LHCN-M2 (cell line): Measurements from ENCODE around the gene FRMD5. TPM values are rescaled to one million over a fixed set of nuclear protein-coding genes. Genes with fewer than 3 reads are reported as not detected.
A peak's percentile ranks its signal among the peaks of the same experiment; 100 is the strongest.

Experiments used
- DNase-seq: peaks from one replicate; pipeline ENCODE4 v3.0.0-alpha.2; 2012; ENCODE audit warnings: low read depth
- total RNA-seq: library from RNA; depleted of rRNA; stranded (reverse); fragments of >200 nt; gene quantifications from 2 replicates; pipeline ENCODE4 v1.2.3, GENCODE V29; 2014

Gene FRMD5
- total RNA-seq, 1 experiment from 2014 or later: 3.2 TPM

DNA sequence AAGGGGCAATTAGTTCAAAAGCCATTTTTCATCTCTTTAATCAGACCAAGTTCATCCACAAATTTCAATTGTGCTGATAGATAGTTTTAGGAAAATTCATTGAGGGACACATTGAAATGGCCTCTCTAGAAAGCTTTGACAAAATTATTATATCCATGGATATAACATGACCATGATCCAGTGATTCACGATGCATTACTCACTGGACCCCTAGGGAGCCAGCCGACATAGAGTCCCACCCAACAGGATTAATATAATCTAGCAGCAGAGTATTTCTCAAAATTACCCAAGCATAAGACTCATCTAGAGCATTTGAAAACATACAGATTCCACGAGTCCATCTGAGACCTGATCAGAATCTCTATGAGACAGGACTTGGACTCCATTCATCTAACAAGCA is 100.3 kb downstream of the FRMD5 start:
- peak; percentile 69 for DNase-seq

DNA sequence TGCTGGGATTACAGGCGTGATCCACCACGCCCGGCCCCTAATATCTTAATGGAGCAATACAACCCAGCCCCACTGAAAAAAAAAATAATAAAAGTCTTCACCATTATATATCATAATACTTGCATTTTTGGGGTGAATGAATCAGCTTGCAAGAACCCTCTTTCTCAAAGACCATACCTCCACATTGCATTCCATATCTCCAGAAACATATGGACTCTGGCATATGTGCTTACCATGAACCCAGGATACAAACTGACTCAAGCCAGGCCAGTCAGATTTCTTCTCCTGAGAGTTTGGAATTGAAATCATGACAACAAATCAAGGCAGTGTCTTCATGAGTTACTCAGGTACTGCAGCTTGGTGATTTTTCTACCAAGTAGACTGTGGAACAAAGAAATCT is 101.2 kb downstream of the FRMD5 start:
- no peak for DNase-seq

DNA sequence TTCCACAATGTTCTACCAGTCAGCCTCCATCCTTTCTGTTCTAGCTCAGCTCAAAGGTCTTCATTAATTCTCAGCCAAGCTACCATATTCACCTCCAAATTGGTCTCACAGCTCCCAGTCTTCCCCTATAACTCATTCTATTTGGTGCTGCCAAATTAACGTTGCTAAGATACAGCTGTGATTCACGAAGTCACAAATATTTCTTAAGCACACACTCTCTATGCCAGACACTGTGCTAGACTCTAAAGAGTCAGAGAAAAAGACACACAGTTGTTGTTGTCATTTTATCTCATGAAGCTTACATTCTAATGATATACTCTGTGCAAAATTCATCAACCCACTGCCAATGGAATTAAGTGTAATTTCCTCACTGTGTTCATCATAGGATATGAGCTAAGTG is 102.8 kb downstream of the FRMD5 start:
- DNase-seq: peak; percentile 86

DNA sequence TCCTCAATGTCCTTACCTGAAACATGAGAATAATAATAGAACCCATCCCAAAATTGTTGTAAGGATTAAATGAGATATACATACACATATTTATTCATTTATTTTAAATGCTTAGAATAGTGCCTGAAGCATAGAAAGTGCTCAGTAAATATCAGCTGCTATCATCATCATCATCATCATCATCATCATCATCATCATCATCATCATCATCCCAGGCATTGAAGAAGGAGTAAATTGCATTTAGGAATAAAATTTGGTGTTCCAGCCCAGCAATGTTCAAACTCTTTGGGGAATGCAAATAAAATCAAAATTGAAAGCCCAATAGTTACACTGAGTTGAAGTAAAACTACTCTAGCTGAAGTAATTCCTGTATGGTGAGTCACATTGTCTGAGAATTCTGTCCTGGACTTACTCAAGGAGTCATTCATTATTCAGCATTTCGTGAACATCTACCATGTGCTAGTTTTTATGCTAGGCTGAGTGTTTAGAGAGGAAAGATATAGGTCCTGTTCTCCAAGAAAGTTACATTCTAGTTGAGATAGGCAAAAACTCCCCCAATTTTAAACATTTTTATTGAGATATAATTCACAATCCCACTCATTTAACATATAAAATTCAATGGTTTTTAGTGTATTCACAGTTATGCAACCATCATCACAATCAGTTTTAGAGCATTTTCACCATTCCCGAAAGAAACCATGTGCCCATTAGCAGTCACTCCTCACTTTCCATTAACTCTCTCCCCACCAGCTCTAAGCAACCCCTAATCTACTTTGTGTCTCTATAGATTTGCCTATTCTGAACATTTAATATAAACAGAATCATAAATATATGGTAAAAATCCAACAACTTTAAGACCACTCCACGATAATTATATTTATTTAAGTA is 107.2 kb downstream of the FRMD5 start:
- DNase-seq: peak; percentile 89

DNA sequence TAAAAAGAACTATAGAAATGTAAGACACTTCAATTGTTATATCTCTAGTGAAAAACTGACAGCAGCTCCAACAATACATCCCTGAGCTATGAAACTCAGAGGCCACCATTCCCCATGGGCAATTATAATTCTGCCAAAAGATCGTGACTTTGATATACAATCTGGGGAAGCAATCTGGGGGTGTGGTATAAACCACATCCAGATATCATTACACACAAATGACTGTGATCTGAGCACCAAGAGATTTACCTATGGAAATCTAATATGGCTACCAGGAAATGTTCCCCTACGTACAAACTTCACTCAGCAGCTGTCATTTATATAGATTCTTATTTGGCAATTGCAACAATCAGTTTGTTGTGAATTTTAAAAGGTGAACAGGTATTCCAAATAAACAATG is 110.3 kb downstream of the FRMD5 start:
- DNase-seq: no peak

DNA sequence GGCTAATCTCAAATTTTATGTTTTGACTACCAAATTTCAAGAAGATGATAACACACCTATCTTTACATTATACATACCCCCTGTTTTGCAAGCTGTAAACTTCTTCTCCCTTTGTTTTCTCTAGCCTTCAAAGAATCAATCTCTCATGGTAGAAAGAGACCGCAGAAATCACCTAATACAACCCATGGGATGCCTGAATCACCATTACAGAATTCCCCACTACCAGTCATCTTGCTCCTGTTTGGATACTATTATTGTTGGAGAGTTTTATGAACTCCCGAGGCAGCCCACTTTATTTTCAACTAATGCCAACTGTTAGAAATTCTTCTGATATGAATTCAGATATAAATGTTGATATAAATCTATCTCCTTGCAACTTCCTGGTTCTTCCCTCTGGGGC is 110.9 kb downstream of the FRMD5 start:
- DNase-seq: no peak

DNA sequence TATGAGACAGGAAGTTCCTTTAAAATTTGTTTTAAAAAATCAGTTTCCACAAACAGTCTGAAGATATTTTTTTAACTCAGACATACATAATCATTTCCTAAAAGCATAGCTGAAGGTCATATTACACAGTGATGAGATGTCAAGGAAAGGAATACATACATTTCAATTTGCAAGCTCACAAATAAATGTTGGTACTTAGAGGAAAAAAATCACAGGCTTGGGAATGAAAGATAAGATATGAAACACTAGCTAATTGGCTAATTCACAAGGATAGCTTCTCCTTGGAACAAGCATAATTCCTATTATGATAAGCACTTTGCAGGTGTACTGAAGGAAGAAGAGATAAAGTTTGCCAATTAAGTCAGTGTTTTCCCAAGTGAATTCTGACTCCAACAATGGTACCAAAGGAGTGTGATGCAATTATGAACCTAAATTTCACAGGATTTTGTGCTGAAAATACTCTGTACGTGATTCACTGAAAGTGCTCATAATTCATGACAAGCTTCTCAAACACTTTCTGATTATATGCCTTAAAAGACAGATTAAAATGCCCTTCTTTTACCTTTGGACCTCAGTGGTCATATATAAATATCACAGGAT is 112.4 kb downstream of the FRMD5 start:
- DNase-seq: no peak

DNA sequence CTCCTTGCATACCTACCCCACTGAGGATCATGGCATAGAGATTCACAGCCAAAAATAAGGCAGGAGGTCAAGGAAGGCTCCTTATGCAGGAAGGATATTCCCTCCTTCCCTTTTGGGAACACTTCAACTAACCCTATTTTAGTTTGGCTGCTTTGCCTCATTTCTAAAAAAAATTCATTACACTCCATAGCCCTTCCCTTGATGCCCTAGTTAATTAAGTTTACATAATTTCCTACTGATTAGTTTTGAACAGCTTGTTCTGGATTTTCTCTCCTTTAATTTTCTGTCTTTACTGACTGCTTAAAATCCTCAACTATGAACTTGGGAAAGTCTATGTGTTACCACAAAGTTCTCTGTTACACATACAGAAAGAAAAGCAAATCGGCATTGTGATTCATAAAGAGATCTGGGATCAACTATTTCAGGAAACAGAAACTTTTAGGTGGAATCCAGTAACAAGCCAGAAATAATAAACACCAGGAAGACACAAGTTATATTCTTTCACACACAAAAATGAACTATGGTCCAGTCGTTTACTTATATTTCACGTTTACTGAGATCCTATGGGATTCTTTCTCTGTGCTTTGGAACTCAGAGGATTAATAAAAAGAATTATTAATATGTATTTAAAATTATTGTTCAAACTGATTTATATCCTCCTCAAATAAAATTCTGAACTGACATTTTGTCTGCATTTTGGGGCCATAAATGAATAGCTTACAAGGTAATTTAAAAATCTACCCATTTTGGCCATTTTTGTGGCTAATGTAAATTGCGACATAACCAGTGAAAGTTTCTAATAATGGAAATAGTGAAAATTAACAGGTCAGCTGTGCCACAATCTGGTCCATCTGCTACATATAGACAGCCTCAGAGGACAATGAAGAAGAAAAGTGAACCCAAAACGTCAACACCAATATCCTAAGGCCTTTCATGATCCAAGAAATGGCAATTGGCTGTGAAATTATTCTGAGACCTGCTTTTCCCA is 113.8 kb downstream of the FRMD5 start:
- peak; percentile 64 for DNase-seq

DNA sequence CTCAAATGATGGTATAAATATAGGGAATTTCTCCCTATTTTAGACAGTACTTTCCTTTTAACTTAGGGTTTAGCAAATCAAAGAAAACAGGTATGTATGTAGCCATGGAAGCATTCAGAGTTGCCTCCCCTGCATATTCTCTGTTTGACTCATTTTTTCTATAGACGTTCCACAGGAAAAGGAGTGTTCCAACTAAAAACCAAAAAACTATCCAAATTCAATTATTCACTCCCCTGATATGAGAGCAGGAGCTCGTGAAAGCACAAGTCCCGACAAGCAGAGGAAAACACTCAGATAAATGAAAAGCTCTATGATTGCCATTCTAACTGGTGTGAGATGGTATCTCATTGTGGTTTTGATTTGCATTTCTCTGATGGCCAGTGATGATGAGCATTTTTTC is 119.5 kb downstream of the FRMD5 start:
- DNase-seq: no peak

DNA sequence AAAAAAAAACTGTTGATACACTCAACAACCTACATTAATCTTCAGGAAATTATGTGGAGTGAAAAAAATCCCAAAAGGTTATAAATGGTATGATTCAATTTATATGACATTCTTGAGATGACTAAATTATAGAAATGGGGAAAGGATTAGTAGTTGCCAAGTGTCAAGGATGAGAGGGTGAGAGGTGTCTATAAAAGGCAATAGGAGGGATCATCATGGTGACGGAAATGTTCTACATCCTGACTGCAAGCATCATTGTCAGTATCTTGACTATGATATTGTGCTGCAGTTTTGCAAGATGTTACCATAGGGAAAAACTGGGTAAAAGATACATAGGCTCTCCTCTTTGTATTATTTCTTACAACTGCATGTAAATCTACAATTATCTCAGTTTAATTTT is 125.6 kb downstream of the FRMD5 start:
- no peak for DNase-seq

DNA sequence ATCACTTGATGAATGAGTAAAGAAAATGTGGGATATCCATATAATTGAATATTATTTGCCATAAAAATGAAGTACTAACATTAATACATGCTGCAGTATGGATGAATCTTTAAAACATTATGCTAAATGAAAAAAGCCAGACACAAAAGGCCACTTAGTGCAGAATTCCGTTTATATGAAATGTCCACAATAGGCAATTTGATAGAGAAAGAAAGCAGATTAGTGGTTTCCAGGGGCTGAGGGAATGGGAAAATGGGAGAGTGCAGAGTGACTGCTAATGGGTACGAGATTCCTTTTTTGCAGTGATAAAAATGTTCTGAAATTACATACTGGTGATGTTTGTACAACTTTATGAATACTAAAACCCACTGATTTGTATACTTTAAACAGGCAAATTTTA is 126.7 kb downstream of the FRMD5 start:
- DNase-seq: no peak

DNA sequence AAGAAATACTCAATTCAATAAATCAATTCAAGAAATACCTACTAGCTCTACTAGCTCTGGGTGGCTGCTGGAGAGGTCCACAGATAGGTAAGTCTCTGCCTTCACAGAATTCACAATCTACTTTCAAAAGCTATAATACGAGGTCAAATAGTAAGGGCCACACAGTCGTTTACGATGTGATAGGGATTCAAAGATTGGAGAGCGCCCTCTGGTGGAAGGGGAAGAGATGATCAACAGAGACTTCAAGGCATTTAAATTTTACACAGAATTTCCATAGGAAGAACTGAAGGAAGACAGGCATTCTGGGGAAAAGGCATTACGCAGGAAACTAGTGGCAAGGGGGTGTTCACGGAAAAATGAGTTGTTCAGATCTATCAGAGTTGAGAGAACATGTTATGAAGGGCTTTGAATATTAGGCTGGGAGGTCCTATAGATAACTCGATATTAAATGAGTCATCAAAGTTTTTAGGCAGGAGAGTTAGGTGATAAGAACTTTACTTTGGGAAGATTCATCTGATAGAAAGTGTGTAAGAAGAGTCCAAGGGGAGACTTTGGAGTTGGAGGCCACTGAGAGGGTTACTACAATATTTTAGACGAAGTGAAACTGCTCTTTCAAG is 128.8 kb downstream of the FRMD5 start:
- DNase-seq: peak; percentile 76

DNA sequence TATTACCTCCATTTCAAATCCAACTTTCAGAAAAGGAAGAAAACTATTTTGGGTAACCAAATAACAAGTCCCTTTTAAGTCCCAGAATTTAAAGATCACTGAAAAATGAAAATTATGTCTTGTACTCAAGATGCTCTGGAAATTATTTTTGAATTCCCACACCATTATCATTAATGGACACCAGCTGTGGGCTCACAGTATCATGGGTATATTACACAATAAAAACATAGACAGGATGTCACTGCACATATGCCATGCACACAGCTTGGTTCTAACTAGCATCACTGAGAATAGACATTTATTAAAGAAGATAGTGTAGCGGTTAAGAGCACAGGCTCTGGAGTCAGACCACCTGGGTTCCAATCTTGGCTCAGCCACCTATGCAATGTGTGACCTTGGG is 130.4 kb downstream of the FRMD5 start:
- DNase-seq: no peak

DNA sequence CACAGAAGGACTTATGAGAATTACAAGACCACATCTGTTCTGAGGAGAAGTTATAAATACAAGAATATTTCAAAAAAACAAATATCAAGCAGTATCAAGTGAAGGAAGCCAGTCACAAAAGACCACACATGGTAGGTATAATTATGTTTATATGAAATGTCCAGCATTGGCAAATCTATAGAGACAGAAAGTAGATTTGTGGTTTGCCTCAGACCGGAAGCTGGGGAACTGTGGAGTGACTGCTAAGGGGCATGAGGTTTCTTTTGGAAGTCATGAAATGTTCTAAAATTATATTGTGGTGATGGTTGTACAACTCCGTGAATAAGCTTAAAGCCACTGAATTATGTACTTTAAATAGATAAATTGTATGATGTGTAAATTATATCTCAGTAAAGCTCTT is 136.9 kb downstream of the FRMD5 start:
- DNase-seq: no peak

DNA sequence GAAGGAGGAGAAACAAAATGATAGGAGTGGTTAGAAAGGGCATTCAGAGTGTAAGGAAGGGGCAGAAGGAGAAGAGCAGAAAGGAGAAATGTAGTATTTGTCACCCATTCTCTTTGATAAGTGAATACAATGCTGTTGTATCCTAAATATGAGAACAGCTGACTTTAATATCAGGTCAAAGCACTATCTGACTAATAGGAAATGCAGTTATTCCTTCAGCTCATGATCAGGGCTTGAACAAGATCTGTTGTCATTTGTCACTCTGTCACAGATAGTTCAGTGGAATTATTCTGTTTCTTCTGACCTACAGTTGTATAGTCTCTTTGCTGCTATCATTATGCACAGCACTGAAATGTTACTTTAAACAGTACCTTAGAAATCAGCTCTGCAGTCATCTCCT is 149.4 kb downstream of the FRMD5 start:
- no peak for DNase-seq

DNA sequence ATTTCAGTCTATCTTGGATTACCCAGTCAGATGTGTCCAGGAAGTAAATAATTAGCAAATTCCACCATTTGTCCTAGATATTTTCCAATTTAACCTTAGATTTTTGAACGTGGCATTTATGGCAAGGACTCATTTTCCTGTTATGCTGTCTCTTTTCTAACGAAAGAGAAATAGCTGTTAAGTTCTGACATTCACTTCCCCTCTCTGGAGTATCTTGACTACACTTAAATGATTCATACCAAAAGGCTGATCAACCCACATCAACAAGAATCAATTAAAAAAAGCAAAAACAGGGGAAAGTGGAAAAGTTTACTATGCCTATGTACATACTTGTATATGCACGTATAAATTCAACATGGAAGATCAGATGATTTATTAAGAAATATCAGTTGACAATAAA is 149.9 kb downstream of the FRMD5 start:
- no peak for DNase-seq

DNA sequence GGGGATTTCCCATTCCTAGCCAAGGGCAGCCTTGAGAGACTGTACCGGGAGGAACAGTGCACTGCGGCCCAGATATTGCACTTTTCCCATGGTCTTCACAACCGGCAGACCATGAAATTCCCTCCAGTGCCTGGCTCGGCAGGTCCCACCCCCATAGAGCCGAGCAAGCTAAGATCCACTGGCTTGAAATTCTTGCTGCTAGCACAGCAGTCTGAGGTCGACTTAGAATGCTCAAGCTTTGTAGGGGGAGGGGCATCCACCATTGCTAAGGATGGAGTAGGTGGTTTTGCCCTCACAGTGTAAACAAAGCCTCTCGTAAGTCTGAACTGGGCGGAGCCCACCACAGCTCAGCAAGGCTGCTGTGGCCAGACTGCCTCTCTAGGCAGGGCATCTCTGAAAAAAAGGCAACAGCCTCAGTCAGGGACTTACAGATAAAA is 156.3 kb downstream of the FRMD5 start:
- DNase-seq: no peak

DNA sequence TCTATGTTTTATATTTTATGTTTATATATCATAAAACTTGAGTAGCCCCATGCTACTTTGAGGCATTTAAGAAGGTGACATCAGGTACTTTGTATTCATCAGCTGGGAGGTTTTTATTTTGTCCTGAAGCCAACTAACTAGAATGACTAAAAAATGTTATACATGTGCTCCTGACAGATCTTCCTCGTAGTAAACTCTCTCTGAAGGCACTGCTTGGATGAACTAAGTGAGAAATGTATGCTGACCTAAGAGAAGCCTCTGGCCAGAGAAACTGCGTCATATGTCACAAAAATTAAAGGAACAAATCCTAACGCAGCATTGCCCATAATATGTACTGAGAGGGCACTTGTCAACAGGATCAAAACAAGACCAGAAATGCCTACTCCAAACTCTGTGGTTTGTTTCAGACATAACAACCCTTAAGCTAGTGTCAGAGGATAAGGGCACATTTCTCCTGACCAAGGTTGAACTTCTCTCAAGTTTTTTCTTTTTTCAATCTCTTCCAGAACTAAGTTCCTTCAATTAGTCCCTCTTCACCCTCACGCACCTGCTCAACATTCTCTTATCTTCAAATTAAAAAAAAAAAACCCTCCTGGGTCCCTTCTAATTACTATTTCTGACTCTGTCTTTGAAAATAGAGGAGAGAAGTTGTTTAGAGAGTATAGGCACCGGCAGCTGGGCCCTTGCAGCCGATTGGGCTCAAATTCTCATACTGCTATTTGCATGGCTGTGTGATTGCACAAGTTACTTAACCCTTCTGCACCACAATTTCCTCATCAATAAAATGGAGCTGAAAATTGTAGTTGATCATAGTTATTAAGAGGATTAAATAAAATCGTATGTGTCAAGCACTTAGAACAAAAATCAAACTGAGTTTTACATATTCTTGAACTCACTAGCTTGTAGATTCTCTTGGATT is 159.0 kb downstream of the FRMD5 start:
- no peak for DNase-seq

DNA sequence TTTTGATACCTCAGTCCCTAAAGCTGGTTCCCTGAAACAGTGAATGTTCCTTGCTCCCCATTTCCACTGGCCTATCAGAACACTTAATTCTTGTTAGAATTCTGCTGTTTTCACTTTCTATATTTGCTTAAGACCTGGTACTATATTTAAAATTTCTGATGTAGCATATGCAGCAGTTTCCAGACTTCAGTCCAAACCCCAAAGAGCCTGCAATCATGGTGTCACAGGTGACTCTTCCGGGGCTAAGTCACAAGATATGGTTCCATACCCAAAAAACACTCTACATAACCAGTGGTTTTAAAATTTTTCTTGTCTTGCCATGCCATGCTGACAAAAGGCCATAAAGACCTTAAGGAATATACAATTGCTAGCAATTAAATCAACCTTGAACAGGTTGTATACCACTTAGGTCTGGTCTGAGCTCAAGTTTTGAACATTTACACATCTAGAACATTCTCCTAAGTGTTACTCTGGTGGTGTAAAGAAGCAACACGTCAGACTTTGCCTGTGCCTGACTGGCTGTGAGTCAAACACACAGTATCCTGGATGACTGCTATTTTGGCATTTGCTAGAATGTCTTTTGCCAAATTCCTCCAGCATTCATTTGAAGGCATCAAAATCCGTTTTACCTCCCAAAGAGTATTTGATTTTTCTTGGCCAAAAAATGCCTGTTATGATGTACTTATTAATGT is 160.0 kb downstream of the FRMD5 start:
- peak; percentile 65 for DNase-seq

DNA sequence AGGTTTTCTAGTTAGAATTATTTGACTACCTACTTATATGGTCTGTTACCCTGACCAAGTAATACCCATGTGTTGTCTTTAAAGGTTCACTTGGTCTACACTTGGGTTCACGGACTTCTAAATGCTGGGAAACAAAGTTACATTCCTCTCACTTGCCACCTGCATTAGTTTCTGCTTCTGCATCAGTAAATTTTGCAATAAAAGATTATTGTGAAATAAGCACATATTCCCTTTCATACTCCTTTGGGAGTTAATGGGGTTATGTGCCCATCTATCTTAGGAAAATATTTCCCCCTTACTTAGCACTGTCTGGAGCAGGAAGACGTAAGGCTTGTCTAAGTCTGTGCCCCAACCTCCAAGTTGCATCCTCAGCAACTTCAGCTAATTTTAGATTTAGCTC is 160.7 kb downstream of the FRMD5 start:
- DNase-seq: no peak
